CD14-positive monocyte (primary cell): ENCODE results near the gene ZBP1. TPM values are rescaled to one million over a fixed set of nuclear protein-coding genes. Genes with fewer than 3 reads are reported as not detected.
"Not testable (repeated sequence)": the region's sequence is repeated elsewhere in the genome, so short reads cannot be mapped to it uniquely, and the experiment has no call there.

Experiments used
- DNase-seq, 3 donors: peaks; one replicate each; pipeline ENCODE4 v3.0.0-alpha.2; 2011 to 2022
- H2AFZ ChIP-seq: 2 replicates; pipeline ENCODE4 v1.6.0; 2012; ENCODE audit warnings: mild to moderate bottlenecking, low read depth, low read length, inconsistent platforms; ENCODE audit not compliant: insufficient read depth, poor library complexity, severe bottlenecking
- H3K27ac ChIP-seq, 2 donors: 1 replicate in 1 of 2; 2 replicates in 1 of 2; pipeline ENCODE4 v1.5.1; 2012 to 2013; ENCODE audit warnings: low read length in 2 of 2, control low read depth in 1 of 2, inconsistent platforms in 1 of 2, low read depth in 1 of 2, mild to moderate bottlenecking in 1 of 2
- H3K27me3 ChIP-seq, 2 donors: one replicate each; pipeline versions ENCODE4 v1.6.0 to v1.6.1; 2011 to 2013; ENCODE audit warnings: low read length in 2 of 2; ENCODE audit not compliant: control insufficient read depth in 2 of 2, insufficient read depth in 2 of 2
- H3K36me3 ChIP-seq, 2 donors: replicated peaks in 1 of 2; 1 replicate in 1 of 2; 2 replicates in 1 of 2; pipeline versions ENCODE4 v1.5.1 to v1.6.1; 2012 to 2013; ENCODE audit warnings: low read length in 2 of 2, control low read depth in 1 of 2, inconsistent platforms in 1 of 2, mild to moderate bottlenecking in 1 of 2; ENCODE audit not compliant: insufficient read depth in 2 of 2, control insufficient read depth in 1 of 2
- H3K4me1 ChIP-seq, 2 donors: 1 replicate in 1 of 2; 2 replicates in 1 of 2; pipeline versions ENCODE4 v1.5.1 to v1.6.1; 2012 to 2013; ENCODE audit warnings: low read length in 2 of 2, control low read depth in 1 of 2, inconsistent platforms in 1 of 2, mild to moderate bottlenecking in 1 of 2, moderate library complexity in 1 of 2; ENCODE audit not compliant: insufficient read depth in 2 of 2, control insufficient read depth in 1 of 2
- H3K4me2 ChIP-seq: replicated peaks from 2 replicates; pipeline ENCODE3; 2012; ENCODE audit warnings: low read length, moderate library complexity, mild to moderate bottlenecking; ENCODE audit not compliant: poor library complexity, severe bottlenecking; ENCODE audit errors: extremely low read depth
- H3K4me3 ChIP-seq, 3 experiments: fragments of 200-600 bp in 1 of 3; sonication (generic) in 1 of 3; replicated peaks in 1 of 3; 1 replicate in 2 of 3; 2 replicates in 1 of 3; pipeline ENCODE4 v1.5.1; 2011 to 2013; ENCODE audit warnings: low read length in 3 of 3, mild to moderate bottlenecking in 3 of 3, control low read depth in 2 of 3, low read depth in 2 of 3, inconsistent platforms in 1 of 3, moderate library complexity in 1 of 3
- H3K79me2 ChIP-seq: 2 replicates; pipeline ENCODE4 v1.6.0; 2012; ENCODE audit warnings: mild to moderate bottlenecking, control low read depth, inconsistent platforms, low read length, moderate library complexity; ENCODE audit not compliant: insufficient read depth
- H3K9ac ChIP-seq: 2 replicates; pipeline ENCODE4 v1.6.0; 2017; ENCODE audit warnings: low read length, mild to moderate bottlenecking; ENCODE audit not compliant: insufficient read depth, poor library complexity, severe bottlenecking
- H3K9me3 ChIP-seq, 2 donors: replicated peaks in 1 of 2; 1 replicate in 1 of 2; 2 replicates in 1 of 2; pipeline versions ENCODE4 v1.5.1 to v1.6.1; 2012 to 2013; ENCODE audit warnings: low read length in 2 of 2, control low read depth in 1 of 2; ENCODE audit not compliant: control insufficient read depth in 1 of 2, insufficient read depth in 1 of 2
- H4K20me1 ChIP-seq: 2 replicates; pipeline ENCODE4 v1.6.0; 2012; ENCODE audit warnings: mild to moderate bottlenecking, low read length, control low read depth, moderate library complexity; ENCODE audit not compliant: insufficient read depth
- H3K27ac Mint-ChIP-seq, 7 donors: one replicate each; pipeline ENCODE4 v1.8.0; 2020; ENCODE audit warnings: mild to moderate bottlenecking in 7 of 7, mixed read lengths in 7 of 7, moderate library complexity in 6 of 7, inconsistent platforms in 2 of 7
- H3K27me3 Mint-ChIP-seq, 3 donors: one replicate each; pipeline ENCODE4 v1.8.0; 2021 to 2022; ENCODE audit warnings: low read depth in 3 of 3, mild to moderate bottlenecking in 3 of 3, mixed read lengths in 3 of 3, moderate library complexity in 3 of 3, inconsistent platforms in 1 of 3
- H3K36me3 Mint-ChIP-seq, 2 donors: one replicate each; pipeline ENCODE4 v1.8.0; 2020; ENCODE audit warnings: mixed read lengths in 2 of 2, inconsistent platforms in 1 of 2, mild to moderate bottlenecking in 1 of 2
- H3K4me1 Mint-ChIP-seq: one replicate; pipeline ENCODE4 v1.8.0; 2020; ENCODE audit warnings: mild to moderate bottlenecking, mixed read lengths
- H3K4me3 Mint-ChIP-seq, 2 donors: one replicate each; pipeline ENCODE4 v1.8.0; 2020; ENCODE audit warnings: mild to moderate bottlenecking in 2 of 2, mixed read lengths in 2 of 2, moderate library complexity in 1 of 2
- H3K9me3 Mint-ChIP-seq, 7 donors: one replicate each; pipeline ENCODE4 v1.8.0; 2020 to 2022; ENCODE audit warnings: mixed read lengths in 7 of 7, mild to moderate bottlenecking in 6 of 7, moderate library complexity in 6 of 7, inconsistent platforms in 2 of 7
- CTCF ChIP-seq: fragments of 200-600 bp; IDR thresholded peaks from one replicate; pipeline ENCODE4 v1.8.0; 2022; ENCODE audit warnings: antibody characterized with exemption, mild to moderate bottlenecking
- WGBS: methylation state at CpG from one replicate; pipeline ENCODE4 v1.1.5; 2013; ENCODE audit warnings: missing lambda C conversion rate; ENCODE audit not compliant: insufficient coverage; 5-methylcytosine and 5-hydroxymethylcytosine counted together
- intact Hi-C, 2 donors: fragments of 100-400 bp; cut with micrococcal nuclease; formaldehyde crosslinking; loops; one replicate each; pipeline versions ENCODE4 v1.15.0 to v1.15.1; 2023
- polyA plus RNA-seq, 3 donors: library from polyadenylated mRNA; depleted of rRNA in 1 of 3; unstranded in 2 of 3; stranded (reverse) in 1 of 3; fragments of 300-500 nt in 2 of 3; fragments of >200 nt in 1 of 3; fragmentation: Illumina TruSeq in 2 of 3; gene quantifications; 1 replicate in 2 of 3; 2 replicates in 1 of 3; pipeline ENCODE4 v1.2.3, GENCODE V29; 2012 to 2021

Gene ZBP1
- polyA plus RNA-seq, 3 donors = 2.8 to 25.9 (median 3.0) TPM

DNA sequence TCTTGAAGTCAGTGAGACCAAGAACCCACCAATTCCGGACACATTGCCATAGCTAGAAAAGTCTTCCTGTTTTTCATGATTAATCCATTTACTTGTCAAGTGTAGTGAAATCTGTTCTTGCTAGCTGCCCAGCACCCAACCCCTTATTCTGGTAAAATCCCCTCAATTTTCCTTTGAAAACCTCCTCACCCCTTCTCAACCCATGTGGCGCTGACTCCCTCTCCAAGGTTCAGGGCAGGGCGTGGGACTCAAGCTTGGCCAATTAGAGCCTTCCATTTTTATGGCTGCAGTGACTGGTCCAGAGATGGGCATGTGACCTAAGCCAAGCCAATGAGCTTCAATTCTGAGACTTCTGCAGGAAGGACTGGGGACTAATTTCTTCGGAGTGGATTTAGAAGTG, 9.8 kb upstream of the ZBP1 start:
- Mint-ChIP-seq H3K4me3 (peak overlapping the region; percentile 85 to 97), H3K9me3 (peaks cover 6 to 23% (median 13%) of the 10 kb centered on the region in 7 donors), H3K4me1 (peaks cover 39% of the 10 kb centered on the region), H3K27ac (peak overlapping the region; percentile 88 to 95 (median 94)), H3K36me3 (peaks cover 5 to 11% of the 10 kb centered on the region in 2 donors), H3K27me3 (peaks cover 6 to 8% (median 7%) of the 10 kb centered on the region in 3 donors)
- Histone ChIP-seq H3K4me2 (peak overlapping the region; percentile 75), H3K4me3 (peak overlapping the region; percentile 45 to 73 (median 53)), H4K20me1 (no peaks in the 10 kb centered on the region), H3K36me3 (peaks cover 0 to 6% of the 10 kb centered on the region in 2 donors), H3K79me2 (peaks cover 20% of the 10 kb centered on the region), H2AFZ (peak overlapping the region; percentile 76), H3K27ac (peak overlapping the region; percentile 78 to 87), H3K27me3 (peaks cover 3 to 4% of the 10 kb centered on the region in 2 donors), H3K4me1 (peaks cover 40 to 46% of the 10 kb centered on the region in 2 donors), H3K9ac (peak overlapping the region; percentile 56), H3K9me3 (peaks cover 4 to 7% of the 10 kb centered on the region in 2 donors)
- 0% methylated on average over 1 of the region's 4 CpGs for WGBS
- intact Hi-C loops = no loop called here
- peak; percentile 30 to 72 (median 60) for DNase-seq
- no peak for TF ChIP-seq CTCF

GRCh38 chr20:57629491-57629901, 9.3 kb upstream of the ZBP1 start:
- peaks cover 39% of the 10 kb centered on the region for H3K4me1 Mint-ChIP-seq
- H3K9ac ChIP-seq = peak overlapping the region; percentile 56
- H3K27me3 Mint-ChIP-seq, H3K27me3 ChIP-seq, H4K20me1 ChIP-seq, DNase-seq: not testable (repeated sequence)
- WGBS = 0% methylated on average over 5 of the region's 9 CpGs
- H2AFZ ChIP-seq = peak overlapping the region; percentile 76
- peak overlapping the region; percentile 75 for H3K4me2 ChIP-seq
- peaks cover 9 to 13% of the 10 kb centered on the region in 2 donors for H3K9me3 ChIP-seq
- peak overlapping the region; percentile 78 to 87 for H3K27ac ChIP-seq
- H3K4me3 Mint-ChIP-seq = peak overlapping the region; percentile 85 to 97
- intact Hi-C loops = loop anchor here in 1 of 2 donors (5.0 to 10.0 kb wide), 3 partner anchors 85 to 255 kb away; partner anchors contain the start of gene PMEPA1
- H3K4me3 ChIP-seq = peak overlapping the region; percentile 45 to 73 (median 53)
- peak overlapping the region; percentile 88 to 95 (median 94) for H3K27ac Mint-ChIP-seq
- peaks cover 40 to 46% of the 10 kb centered on the region in 2 donors for H3K4me1 ChIP-seq
- peaks cover 20% of the 10 kb centered on the region for H3K79me2 ChIP-seq
- H3K9me3 Mint-ChIP-seq = peaks cover 10 to 24% (median 19%) of the 10 kb centered on the region in 7 donors
- H3K36me3 Mint-ChIP-seq = peaks cover 10 to 17% of the 10 kb centered on the region in 2 donors
- peaks cover 0 to 11% of the 10 kb centered on the region in 2 donors for H3K36me3 ChIP-seq

DNA sequence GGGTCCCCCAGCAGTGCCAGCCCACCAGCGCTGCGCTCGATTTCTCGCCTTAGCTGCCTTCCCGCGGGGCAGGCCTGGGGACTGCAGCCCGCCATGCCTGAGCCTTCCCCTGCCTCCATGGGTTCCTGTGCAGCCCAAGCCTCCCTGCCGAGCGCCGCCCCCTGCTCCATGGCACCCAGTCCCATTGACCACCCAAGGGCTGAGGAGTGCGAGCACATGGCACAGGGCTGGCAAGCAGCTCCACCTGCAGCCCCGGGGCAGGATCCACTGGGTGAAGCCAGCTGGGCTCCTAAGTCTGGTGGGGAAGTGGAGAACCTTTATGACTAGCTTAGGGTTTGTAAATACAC, 8.7 kb upstream of the ZBP1 start:
- H3K4me2 ChIP-seq = peak overlapping the region; percentile 51
- 98% methylated on average over 8 of the region's 12 CpGs for WGBS
- peak overlapping the region; percentile 78 to 87 for H3K27ac ChIP-seq
- H3K4me1 ChIP-seq = peaks cover 40 to 46% of the 10 kb centered on the region in 2 donors
- Mint-ChIP-seq H3K9me3 (peaks cover 16 to 28% (median 22%) of the 10 kb centered on the region in 7 donors), H3K27ac (peak overlapping the region; percentile 88 to 95 (median 94)), H3K36me3 (peaks cover 14 to 21% of the 10 kb centered on the region in 2 donors), H3K4me3 (peak overlapping the region in 1 of 2 donors; percentile 97), H3K4me1 (peaks cover 39% of the 10 kb centered on the region)
- H3K4me3 ChIP-seq = peak overlapping the region in 1 of 3 experiments; percentile 73
- DNase-seq, H3K27me3 ChIP-seq, H3K27me3 Mint-ChIP-seq, H3K9ac ChIP-seq, H4K20me1 ChIP-seq, H2AFZ ChIP-seq: not testable (repeated sequence)
- intact Hi-C loops = loop anchor here in 1 of 2 donors (5.0 to 10.0 kb wide), 3 partner anchors 86 to 254 kb away; partner anchors contain the start of gene PMEPA1
- H3K79me2 ChIP-seq = peaks cover 20% of the 10 kb centered on the region
- peaks cover 9 to 13% of the 10 kb centered on the region in 2 donors for H3K9me3 ChIP-seq
- H3K36me3 ChIP-seq = peaks cover 0 to 11% of the 10 kb centered on the region in 2 donors
